CD4-positive, alpha-beta T cell treated with Interleukin-12 subunit alpha and Interleukin-12 subunit beta, for 1 hour (primary cell): ENCODE results near the gene EMX2.
"Not testable (repeated sequence)": the region's sequence is repeated elsewhere in the genome, so short reads cannot be mapped to it uniquely, and the experiment has no call there.

Experiments
- DNase-seq: peaks from one replicate; pipeline ENCODE4 v3.0.0-alpha.2; 2020

EMX2 gene

GRCh38 chr10:117562896-117563737, 20.6 kb downstream of the EMX2 start:
- no peak for DNase-seq

GRCh38 chr10:117563780-117564179, 21.2 kb downstream of the EMX2 start:
- no peak for DNase-seq

- no peak for DNase-seq
Measured at GRCh38 chr10:117565068-117565467, 22.5 kb downstream of the EMX2 start.

GRCh38 chr10:117568334-117568733, 25.8 kb downstream of the EMX2 start:
- DNase-seq, result no peak

- no peak for DNase-seq
Measured at GRCh38 chr10:117569610-117570390, 27.3 kb downstream of the EMX2 start.

GRCh38 chr10:117570880-117571279, 28.3 kb downstream of the EMX2 start:
- DNase-seq, result no peak

GRCh38 chr10:117574498-117575146, 32.1 kb downstream of the EMX2 start:
- no peak for DNase-seq

- no peak for DNase-seq
Measured at GRCh38 chr10:117578490-117578889, 35.9 kb downstream of the EMX2 start.

GRCh38 chr10:117578999-117579590, 36.5 kb downstream of the EMX2 start:
- no peak for DNase-seq

- no peak for DNase-seq
Measured at GRCh38 chr10:117581961-117582360, 39.4 kb downstream of the EMX2 start.

- DNase-seq, result not testable (repeated sequence)
Measured at GRCh38 chr10:117584831-117585230, 42.3 kb downstream of the EMX2 start.

GRCh38 chr10:117587036-117587435, 44.5 kb downstream of the EMX2 start:
- no peak for DNase-seq

GRCh38 chr10:117590101-117590875, 47.7 kb downstream of the EMX2 start:
- DNase-seq, result no peak

- DNase-seq, result no peak
Measured at GRCh38 chr10:117591043-117591442, 48.5 kb downstream of the EMX2 start.

- no peak for DNase-seq
Measured at GRCh38 chr10:117594722-117595121, 52.2 kb downstream of the EMX2 start.

GRCh38 chr10:117596706-117597105, 54.2 kb downstream of the EMX2 start:
- no peak for DNase-seq

- no peak for DNase-seq
Measured at GRCh38 chr10:117597216-117597615, 54.7 kb downstream of the EMX2 start.
